ENCODE results near the gene MGMT.

GRCh38 chr10:129760416-129760815 is 293.4 kb downstream of the MGMT start:
- TF ChIP-seq CTCF (IDR thresholded peaks at IDR 0.05), result no peak
- no peak for TF ChIP-seq POLR2A (IDR thresholded peaks at IDR 0.05)
- TF ChIP-seq POLR2AphosphoS5 (IDR thresholded peaks at IDR 0.05), result no peak
